Hair follicular keratinocyte (primary cell): ENCODE measurements around the gene PKD2L1. TPM values are rescaled to one million over a fixed set of nuclear protein-coding genes. Genes with fewer than 3 reads are reported as not detected.

Source experiments
- total RNA-seq: library from RNA; depleted of rRNA; stranded (reverse); fragments of >200 nt; gene quantifications from 2 replicates; pipeline ENCODE4 v1.2.3, GENCODE V29; 2015

Gene PKD2L1
- not detected in 2 replicates for total RNA-seq

GRCh38 chr10:100330079-100330478, at the start of gene PKD2L1:
TSS of gene PKD2L1 (minus strand) at chr10:100330228. CDS start at chr10:100330103, 125 bp downstream.

DNA sequence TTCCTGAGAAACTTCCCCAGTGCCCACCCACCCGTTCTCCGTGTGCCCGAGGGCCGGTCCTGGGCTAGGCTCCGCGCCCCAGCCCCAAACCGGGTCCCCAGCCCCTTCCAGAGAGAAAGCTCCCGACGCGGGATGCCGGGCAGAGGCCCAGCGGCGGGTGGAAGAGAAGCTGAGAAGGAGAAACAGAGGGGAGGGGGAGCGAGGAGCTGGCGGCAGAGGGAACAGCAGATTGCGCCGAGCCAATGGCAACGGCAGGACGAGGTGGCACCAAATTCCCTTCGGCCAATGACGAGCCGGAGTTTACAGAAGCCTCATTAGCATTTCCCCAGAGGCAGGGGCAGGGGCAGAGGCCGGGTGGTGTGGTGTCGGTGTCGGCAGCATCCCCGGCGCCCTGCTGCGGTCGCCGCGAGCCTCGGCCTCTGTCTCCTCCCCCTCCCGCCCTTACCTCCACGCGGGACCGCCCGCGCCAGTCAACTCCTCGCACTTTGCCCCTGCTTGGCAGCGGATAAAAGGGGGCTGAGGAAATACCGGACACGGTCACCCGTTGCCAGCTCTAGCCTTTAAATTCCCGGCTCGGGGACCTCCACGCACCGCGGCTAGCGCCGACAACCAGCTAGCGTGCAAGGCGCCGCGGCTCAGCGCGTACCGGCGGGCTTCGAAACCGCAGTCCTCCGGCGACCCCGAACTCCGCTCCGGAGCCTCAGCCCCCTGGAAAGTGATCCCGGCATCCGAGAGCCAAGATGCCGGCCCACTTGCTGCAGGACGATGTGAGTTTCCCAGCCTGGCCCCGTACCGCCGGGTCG, 16.9 kb upstream of the PKD2L1 start, which contains the start of gene SCD:
SCD (plus strand) TSS at position 469 of the 803 bp plus-strand sequence; CDS start at position 741, 272 bp downstream.

DNA sequence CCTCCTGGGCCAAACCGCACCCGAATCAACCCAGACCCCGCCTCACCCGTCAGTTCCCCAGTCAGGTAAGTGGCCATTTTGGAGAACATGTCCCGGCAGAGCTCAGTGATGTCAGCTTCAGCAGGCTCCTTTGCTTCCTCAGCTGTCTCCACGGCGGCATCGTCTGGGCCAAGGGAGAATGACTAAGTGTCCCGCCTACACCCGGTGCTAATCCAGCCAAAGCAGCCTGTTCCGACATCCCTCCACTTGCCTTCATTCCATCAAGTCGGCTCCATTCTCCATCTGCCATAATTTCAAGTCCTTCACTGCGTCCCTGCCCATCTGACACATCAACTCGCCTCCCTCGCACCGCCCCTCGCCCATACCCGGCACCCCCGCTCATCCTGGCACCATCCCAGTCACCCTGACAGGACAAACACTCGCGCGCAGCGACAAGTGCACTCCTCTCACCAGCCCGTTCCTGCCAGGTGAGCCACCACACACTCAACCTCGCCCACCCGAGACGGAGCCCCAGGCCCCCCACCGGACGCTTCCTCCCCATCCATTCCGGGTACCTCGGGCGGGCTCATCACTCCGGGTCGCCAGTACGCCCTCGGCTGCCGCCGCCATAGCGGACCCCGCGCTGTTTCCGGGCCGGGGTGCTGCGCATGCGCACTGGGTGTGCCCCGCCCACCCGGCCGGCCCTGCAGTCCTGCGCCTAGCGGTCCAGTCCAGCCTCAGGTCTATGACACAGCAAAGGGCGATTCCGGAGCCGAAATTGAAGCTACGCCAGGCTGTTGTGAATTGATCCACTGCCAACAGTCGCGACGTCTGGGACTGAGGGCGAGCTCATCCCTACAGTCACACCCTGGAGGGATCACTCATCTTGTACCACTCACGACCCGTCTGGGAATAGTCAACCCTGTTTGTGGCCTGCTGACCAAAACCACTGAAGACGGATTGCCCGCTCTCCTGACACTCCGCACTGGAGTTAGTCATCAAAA, 43.7 kb downstream of the PKD2L1 start, which contains the start of gene BLOC1S2:
BLOC1S2 (minus strand) TSS at position 630 of the 983 bp plus-strand sequence; CDS start at position 609, 21 bp downstream.

GRCh38 chr10:100267239-100268104, 62.6 kb downstream of the PKD2L1 start, which contains the start of gene CWF19L1:
TSS of gene CWF19L1 (minus strand) at chr10:100267638. CDS start at chr10:100267593, 45 bp downstream.

Other genes starting within 250 kb of the PKD2L1 start
- not detected in 2 replicates for gene CPN1, start 248.4 kb downstream of the PKD2L1 start, total RNA-seq
- 31.4 and 32.8 TPM in 2 replicates for gene ERLIN1, start 144.2 kb downstream of the PKD2L1 start, total RNA-seq
- 15.2 and 18.3 TPM in 2 replicates for gene CHUK, start 100.6 kb downstream of the PKD2L1 start, total RNA-seq
- 23.1 and 29.8 TPM in 2 replicates for gene CWF19L1, start 62.6 kb downstream of the PKD2L1 start, total RNA-seq
- 68.0 and 81.5 TPM in 2 replicates for gene BLOC1S2, start 43.5 kb downstream of the PKD2L1 start, total RNA-seq
- 545 and 638 TPM in 2 replicates for gene SCD, start 17.0 kb upstream of the PKD2L1 start, total RNA-seq
- gene WNT8B, start 132.8 kb upstream of the PKD2L1 start, total RNA-seq, result not detected in 2 replicates
- gene SEC31B, start 189.6 kb upstream of the PKD2L1 start, total RNA-seq, result 0.47 and 0.61 TPM in 2 replicates
- gene NDUFB8, start 199.6 kb upstream of the PKD2L1 start, total RNA-seq, result 267 and 286 TPM in 2 replicates
- 4.0 and 7.4 TPM in 2 replicates for gene HIF1AN, start 205.7 kb upstream of the PKD2L1 start, total RNA-seq